Loucy (cell line): Measurements from ENCODE around the gene STRIP2.

ENCODE experiments used
- EZH2phosphoT487 ChIP-seq: fragments of 200-600 bp; IDR thresholded peaks from 2 replicates; pipeline ENCODE4 v1.6.1; 2018; ENCODE audit warnings: antibody characterized with exemption, mild to moderate bottlenecking, moderate library complexity, borderline replicate concordance
- TF ChIP-seq, protein P1 (sequence below): fragments of 200-600 bp; sonication (generic); conservative IDR thresholded peaks from 2 replicates; pipeline ENCODE4 v1.5.1; 2014; ENCODE audit warnings: mild to moderate bottlenecking, antibody characterized with exemption, low read length

DNA sequence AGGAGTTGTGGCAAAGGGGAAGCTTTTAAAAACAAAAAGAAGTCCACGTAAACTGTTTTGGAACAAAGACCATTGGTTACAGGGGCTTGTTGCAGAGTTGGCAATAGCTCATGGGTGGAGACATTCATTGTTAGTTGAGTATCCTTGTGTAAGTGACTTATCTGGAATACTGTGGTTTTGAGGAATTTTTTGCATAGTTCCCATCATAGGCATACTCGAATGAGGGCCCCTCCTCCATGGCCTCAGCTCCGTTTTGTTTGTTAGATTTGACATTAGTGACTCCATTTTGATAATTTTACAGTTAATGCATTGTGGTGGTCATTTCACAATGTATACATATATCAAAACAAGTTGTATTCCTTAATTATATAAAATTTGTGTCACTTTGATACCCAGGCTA, 55.3 kb downstream of the STRIP2 start:
- TF ChIP-seq, protein P1, sequence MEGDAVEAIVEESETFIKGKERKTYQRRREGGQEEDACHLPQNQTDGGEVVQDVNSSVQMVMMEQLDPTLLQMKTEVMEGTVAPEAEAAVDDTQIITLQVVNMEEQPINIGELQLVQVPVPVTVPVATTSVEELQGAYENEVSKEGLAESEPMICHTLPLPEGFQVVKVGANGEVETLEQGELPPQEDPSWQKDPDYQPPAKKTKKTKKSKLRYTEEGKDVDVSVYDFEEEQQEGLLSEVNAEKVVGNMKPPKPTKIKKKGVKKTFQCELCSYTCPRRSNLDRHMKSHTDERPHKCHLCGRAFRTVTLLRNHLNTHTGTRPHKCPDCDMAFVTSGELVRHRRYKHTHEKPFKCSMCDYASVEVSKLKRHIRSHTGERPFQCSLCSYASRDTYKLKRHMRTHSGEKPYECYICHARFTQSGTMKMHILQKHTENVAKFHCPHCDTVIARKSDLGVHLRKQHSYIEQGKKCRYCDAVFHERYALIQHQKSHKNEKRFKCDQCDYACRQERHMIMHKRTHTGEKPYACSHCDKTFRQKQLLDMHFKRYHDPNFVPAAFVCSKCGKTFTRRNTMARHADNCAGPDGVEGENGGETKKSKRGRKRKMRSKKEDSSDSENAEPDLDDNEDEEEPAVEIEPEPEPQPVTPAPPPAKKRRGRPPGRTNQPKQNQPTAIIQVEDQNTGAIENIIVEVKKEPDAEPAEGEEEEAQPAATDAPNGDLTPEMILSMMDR = no peak
- no peak for TF ChIP-seq EZH2phosphoT487
